Measurements from ENCODE around the gene CCDC24.

DNA sequence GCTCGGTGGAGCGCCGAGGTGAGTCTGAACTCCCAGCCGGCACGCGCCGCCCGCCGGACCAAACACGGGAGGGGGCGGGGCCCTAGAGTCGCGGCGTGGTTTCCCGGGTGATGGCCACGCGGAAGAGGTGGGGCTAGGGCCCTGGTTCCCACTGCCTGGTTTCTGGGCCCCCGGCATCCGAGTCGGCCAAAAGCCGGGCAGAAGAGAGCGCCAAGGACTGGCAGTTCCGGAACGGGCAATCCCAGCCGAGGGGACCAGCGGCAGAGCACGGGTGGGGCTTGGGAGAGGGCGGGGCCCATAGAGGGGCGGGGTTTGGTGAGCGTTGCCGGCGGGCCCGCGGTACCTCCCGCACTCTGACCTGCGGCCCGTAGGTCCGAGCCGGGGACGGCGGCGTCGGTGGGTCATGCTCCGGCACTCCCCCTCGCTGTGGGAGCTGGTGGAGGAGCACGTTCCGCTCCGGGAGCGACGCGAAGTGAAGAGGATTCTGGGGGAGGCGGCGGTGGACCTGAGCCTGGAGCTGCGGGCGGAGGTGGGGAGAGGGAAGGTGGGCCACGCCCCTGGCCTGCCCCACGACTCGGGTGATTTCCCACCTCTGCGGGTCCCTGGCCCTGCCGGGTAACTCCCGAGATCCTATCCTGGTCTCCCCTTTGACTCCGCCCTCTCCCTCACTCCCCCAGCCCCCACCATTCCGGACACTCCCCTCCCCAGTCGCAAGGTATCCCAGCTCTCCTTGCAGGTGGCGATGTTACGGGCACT, at the start of gene CCDC24:
- TF ChIP-seq POLR2A (IDR thresholded peaks at IDR 0.05; ENCODE audit: low read length), result peak; percentile 25
- TF ChIP-seq GATA1 (IDR thresholded peaks at IDR 0.05; ENCODE audit: low read depth, low read length), result no peak
